Astrocyte (in vitro differentiated cells and primary cell): ENCODE data around the gene MAP2. TPM values are rescaled to one million over a fixed set of nuclear protein-coding genes. Genes with fewer than 3 reads are reported as not detected.

ENCODE experiments used
- DNase-seq: peaks from one replicate; pipeline ENCODE4 v3.0.0-alpha.2; 2010; ENCODE audit warnings: low read depth
- FAIRE-seq: peaks from 2 replicates; lab custom pipeline; 2011; peaks lifted over from hg19 to GRCh38; lab: Jason Lieb, UNC
- H2AFZ ChIP-seq: 2 replicates; pipeline ENCODE4 v1.6.0; 2012; ENCODE audit warnings: low read depth, low read length, inconsistent platforms
- H3K27ac ChIP-seq: 2 replicates; pipeline ENCODE4 v1.5.1; 2011; ENCODE audit warnings: low read depth, low read length, inconsistent platforms
- H3K27me3 ChIP-seq: 2 replicates; pipeline ENCODE4 v1.6.0; 2011; ENCODE audit warnings: low read length, inconsistent platforms; ENCODE audit not compliant: insufficient read depth
- H3K36me3 ChIP-seq: 2 replicates; pipeline ENCODE4 v1.5.1; 2011; ENCODE audit warnings: low read length, inconsistent platforms; ENCODE audit not compliant: insufficient read depth
- H3K4me1 ChIP-seq: 2 replicates; pipeline ENCODE4 v1.5.1; 2011; ENCODE audit warnings: low read length, inconsistent platforms; ENCODE audit not compliant: insufficient read depth
- H3K4me2 ChIP-seq: 2 replicates; pipeline ENCODE4 v1.6.0; 2012; ENCODE audit warnings: low read length, inconsistent platforms
- H3K4me3 ChIP-seq: 2 replicates; pipeline ENCODE4 v1.5.1; 2011; ENCODE audit warnings: low read depth, mild to moderate bottlenecking, low read length, inconsistent platforms; ENCODE audit not compliant: insufficient read depth
- H3K79me2 ChIP-seq: 2 replicates; pipeline ENCODE4 v1.6.0; 2012; ENCODE audit warnings: mild to moderate bottlenecking, low read length, inconsistent platforms; ENCODE audit not compliant: insufficient read depth
- H3K9ac ChIP-seq: 2 replicates; pipeline ENCODE4 v1.6.0; 2012; ENCODE audit warnings: mild to moderate bottlenecking, low read length, inconsistent platforms
- H3K9me3 ChIP-seq: 2 replicates; pipeline ENCODE4 v1.5.1; 2012; ENCODE audit warnings: low read depth, mild to moderate bottlenecking, low read length, inconsistent platforms; ENCODE audit not compliant: insufficient read depth
- H4K20me1 ChIP-seq: 2 replicates; pipeline ENCODE4 v1.6.0; 2012; ENCODE audit warnings: low read length, inconsistent platforms; ENCODE audit not compliant: insufficient read depth
- H3K27ac Mint-ChIP-seq: one replicate; pipeline ENCODE4 v1.8.0; 2021; ENCODE audit warnings: mild to moderate bottlenecking, mixed read lengths; ENCODE audit not compliant: unreplicated experiment
- H3K27me3 Mint-ChIP-seq: one replicate; pipeline ENCODE4 v1.8.0; 2021; ENCODE audit warnings: low read depth, mixed read lengths; ENCODE audit not compliant: unreplicated experiment
- H3K36me3 Mint-ChIP-seq: one replicate; pipeline ENCODE4 v1.8.0; 2021; ENCODE audit warnings: low read depth, mixed read lengths; ENCODE audit not compliant: unreplicated experiment
- H3K4me1 Mint-ChIP-seq: one replicate; pipeline ENCODE4 v1.8.0; 2021; ENCODE audit warnings: low read depth, mixed read lengths; ENCODE audit not compliant: unreplicated experiment
- H3K4me3 Mint-ChIP-seq: one replicate; pipeline ENCODE4 v1.8.0; 2021; ENCODE audit warnings: mild to moderate bottlenecking, moderate library complexity, mixed read lengths; ENCODE audit not compliant: unreplicated experiment
- H3K9me3 Mint-ChIP-seq: one replicate; pipeline ENCODE4 v1.8.0; 2021; ENCODE audit warnings: mild to moderate bottlenecking, mixed read lengths; ENCODE audit not compliant: unreplicated experiment
- CTCF ChIP-seq: IDR thresholded peaks from 2 replicates; pipeline ENCODE4 v1.5.1; 2011; ENCODE audit warnings: low read depth, mild to moderate bottlenecking, inconsistent platforms, low read length, moderate library complexity; ENCODE audit not compliant: insufficient read depth
- EZH2 ChIP-seq: IDR thresholded peaks from 2 replicates; pipeline ENCODE4 v1.6.1; 2012; ENCODE audit warnings: mild to moderate bottlenecking, low read length, inconsistent platforms; ENCODE audit not compliant: insufficient read depth
- total RNA-seq: library from RNA; stranded (reverse); gene quantifications from 2 replicates; pipeline ENCODE4 v1.2.1, GENCODE V29; 2021

Gene MAP2
- total RNA-seq, 1 donor from 2014 or later: 15.9 TPM

GRCh38 chr2:209637293-209637692 is 213.4 kb downstream of the MAP2 start:
- no peak for FAIRE-seq
- no peak overlapping the region for H3K4me3 ChIP-seq
- no peaks in the 10 kb centered on the region for H3K79me2 ChIP-seq
- no peak overlapping the region for H2AFZ ChIP-seq
- TF ChIP-seq EZH2: no peak
- no peak for TF ChIP-seq CTCF
- H3K9me3 ChIP-seq: no peaks in the 10 kb centered on the region
- no peak overlapping the region for H3K27ac ChIP-seq
- no peaks in the 10 kb centered on the region for H3K27me3 ChIP-seq
- H3K4me2 ChIP-seq: no peak overlapping the region
- DNase-seq: no peak
- H3K9me3 Mint-ChIP-seq: peaks cover 3% of the 10 kb centered on the region
- H3K36me3 ChIP-seq: no peaks in the 10 kb centered on the region
- H3K4me1 Mint-ChIP-seq: peaks cover 17% of the 10 kb centered on the region
- peaks cover 19% of the 10 kb centered on the region for H3K4me1 ChIP-seq
- H3K27ac Mint-ChIP-seq: no peak overlapping the region
- H3K27me3 Mint-ChIP-seq: no peaks in the 10 kb centered on the region
- no peaks in the 10 kb centered on the region for H3K36me3 Mint-ChIP-seq
- H3K4me3 Mint-ChIP-seq: no peak overlapping the region
- no peak overlapping the region for H3K9ac ChIP-seq
- H4K20me1 ChIP-seq: no peaks in the 10 kb centered on the region

DNA sequence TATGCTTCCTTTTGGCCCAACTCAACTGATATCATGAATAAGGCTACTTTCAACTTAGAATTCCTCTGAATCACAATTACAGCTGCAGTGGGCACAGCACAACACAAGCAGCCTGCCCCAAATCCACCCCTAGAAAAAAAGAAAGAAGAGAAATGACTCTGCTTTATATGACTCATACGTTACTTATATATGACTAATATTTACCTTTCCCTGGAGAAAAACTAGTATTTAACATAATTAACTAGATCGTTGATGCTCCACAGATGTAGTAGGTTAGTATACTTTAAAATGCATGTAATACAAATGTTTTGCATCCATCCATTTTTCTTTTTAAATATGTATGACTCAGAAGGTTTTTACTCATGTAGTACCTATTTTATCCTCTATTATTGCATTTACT is 214.5 kb downstream of the MAP2 start:
- Histone ChIP-seq H3K4me2 (peak overlapping the region; percentile 60), H3K27ac (peak overlapping the region; percentile 32)
- DNase-seq: peak; percentile 65

More for the DNA sequence above, 214.5 kb downstream of the MAP2 start:
- H3K9ac ChIP-seq: no peak overlapping the region
- Mint-ChIP-seq H3K4me1 (peaks cover 21% of the 10 kb centered on the region), H3K27ac (no peak overlapping the region), H3K27me3 (no peaks in the 10 kb centered on the region), H3K4me3 (no peak overlapping the region), H3K9me3 (no peaks in the 10 kb centered on the region), H3K36me3 (no peaks in the 10 kb centered on the region)
- H3K36me3 ChIP-seq: no peaks in the 10 kb centered on the region
- peaks cover 25% of the 10 kb centered on the region for H3K4me1 ChIP-seq
- no peaks in the 10 kb centered on the region for H3K27me3 ChIP-seq
- H3K79me2 ChIP-seq: no peaks in the 10 kb centered on the region
- no peak overlapping the region for H2AFZ ChIP-seq
- H3K9me3 ChIP-seq: no peaks in the 10 kb centered on the region
- no peak for TF ChIP-seq CTCF
- TF ChIP-seq EZH2: no peak
- FAIRE-seq: no peak
- H4K20me1 ChIP-seq: no peaks in the 10 kb centered on the region
- H3K4me3 ChIP-seq: no peak overlapping the region
